Measurements from ENCODE around the gene DDX20. TPM values are rescaled to one million over a fixed set of nuclear protein-coding genes. Genes with fewer than 3 reads are reported as not detected.
"Not testable (repeated sequence)": the region's sequence is repeated elsewhere in the genome, so short reads cannot be mapped to it uniquely, and the experiment has no call there.

Gene DDX20
- total and polyA plus RNA-seq, 2 experiments from 2014 or later: 11.5 to 24.2 TPM

GRCh38 chr1:111738133-111738435, 17.6 kb upstream of the DDX20 start:
- in situ Hi-C loops (cut with MboI): no loop called here
- no peak for DNase-seq
- Histone ChIP-seq H3K4me3 (peak overlapping the region; percentile 84), H2AFZ (peak overlapping the region; percentile 83), H3K36me3 (ENCODE audit: low read depth) (no peaks in the 10 kb centered on the region), H3K79me2 (ENCODE audit: insufficient read depth) (no peaks in the 10 kb centered on the region), H3K9me3 (ENCODE audit: low read depth) (no peaks in the 10 kb centered on the region), H3K4me1 (ENCODE audit: insufficient read depth) (peaks cover 15% of the 10 kb centered on the region), H3F3A (ENCODE audit: insufficient read depth) (no peaks in the 10 kb centered on the region), H3K9ac (peak overlapping the region; percentile 76), H4K20me1 (ENCODE audit: insufficient read depth) (no peaks in the 10 kb centered on the region), H3K27ac (no peak overlapping the region), H3K4me2 (ENCODE audit: unreplicated experiment) (peak overlapping the region; percentile 86), H3K27me3 (replicated peaks; ENCODE audit: insufficient read depth) (no peaks in the 10 kb centered on the region), H3K9me2 (ENCODE audit: insufficient read depth) (no peaks in the 10 kb centered on the region)
- WGBS, 2 experiments (ENCODE audit: low coverage in 1 of 2, low lambda C conversion rate in 2 of 2, missing lambda C conversion rate in 2 of 2): 43 to 67% methylated on average over 5 to 9 of the region's 9 CpGs
- TF ChIP-seq EZH2 (IDR thresholded peaks at IDR 0.05; ENCODE audit: insufficient read depth, poor library complexity, severe bottlenecking): no peak
- no peak for TF ChIP-seq EZH2phosphoT487 (IDR thresholded peaks at IDR 0.05; ENCODE audit: insufficient read depth, low read depth)

DNA sequence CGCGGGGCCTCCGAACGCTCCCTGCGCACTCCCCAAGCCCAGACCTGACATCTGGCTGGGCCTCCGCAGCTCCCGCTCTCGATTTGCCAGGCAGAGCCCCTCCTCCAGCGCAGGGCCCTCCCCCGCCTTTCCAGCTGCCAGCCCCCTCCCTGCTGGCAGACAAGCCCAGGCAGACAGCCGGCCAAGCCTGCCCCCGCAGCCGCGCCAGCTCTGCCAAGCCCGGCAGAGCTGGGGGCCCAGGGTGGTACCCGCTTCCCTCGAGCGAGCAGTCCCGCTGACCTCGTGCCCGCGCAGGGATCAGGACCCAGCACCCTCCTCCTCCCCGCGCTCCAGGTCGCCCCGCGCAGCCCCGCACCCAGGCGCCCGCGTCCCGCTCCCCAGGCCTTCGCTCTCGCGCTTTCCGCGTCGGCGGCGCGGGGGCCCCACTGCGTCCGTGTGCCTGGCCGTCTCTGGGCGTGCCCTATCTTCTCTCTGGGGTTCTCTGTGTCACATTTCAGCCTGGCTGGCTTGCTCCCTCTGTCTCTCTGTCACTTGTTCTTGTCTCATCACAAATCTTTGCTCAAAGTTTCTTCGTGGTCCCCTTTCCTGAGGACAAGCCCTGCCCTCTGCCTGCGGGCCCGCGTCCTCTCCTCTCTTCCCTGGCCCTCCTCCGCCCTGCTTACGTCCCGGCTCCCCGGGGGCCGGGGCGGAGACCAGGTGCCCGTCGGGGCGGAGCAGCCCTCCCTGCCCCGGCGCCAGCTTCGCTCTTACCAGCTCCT, 17.1 kb upstream of the DDX20 start:
- Histone ChIP-seq H3K4me1 (ENCODE audit: insufficient read depth) (peaks cover 15% of the 10 kb centered on the region), H3K9me2 (ENCODE audit: insufficient read depth) (no peaks in the 10 kb centered on the region), H3K36me3 (ENCODE audit: low read depth) (no peaks in the 10 kb centered on the region), H3K9ac (peak overlapping the region; percentile 76), H3K27ac (peak overlapping the region; percentile 65), H3K4me3 (peak overlapping the region; percentile 84), H3F3A (ENCODE audit: insufficient read depth) (0 out of 2 replicates have a peak, but pooled peaks cover under 1% of the 10 kb centered on the region), H2AFZ (peak overlapping the region; percentile 83), H4K20me1 (ENCODE audit: insufficient read depth) (no peaks in the 10 kb centered on the region), H3K79me2 (ENCODE audit: insufficient read depth) (no peaks in the 10 kb centered on the region), H3K4me2 (ENCODE audit: unreplicated experiment) (peak overlapping the region; percentile 86), H3K9me3 (ENCODE audit: low read depth) (no peaks in the 10 kb centered on the region), H3K27me3 (replicated peaks; ENCODE audit: insufficient read depth) (no peaks in the 10 kb centered on the region)
- TF ChIP-seq EZH2 (IDR thresholded peaks at IDR 0.05; ENCODE audit: insufficient read depth, poor library complexity, severe bottlenecking): no peak
- no peak for TF ChIP-seq EZH2phosphoT487 (IDR thresholded peaks at IDR 0.05; ENCODE audit: insufficient read depth, low read depth)
- in situ Hi-C loops (cut with MboI): no loop called here
- WGBS, 2 experiments (ENCODE audit: low coverage in 1 of 2, low lambda C conversion rate in 2 of 2, missing lambda C conversion rate in 2 of 2): 1 to 2% methylated on average over 51 to 56 of the region's 61 CpGs
- peak; percentile 80 for DNase-seq

DNA sequence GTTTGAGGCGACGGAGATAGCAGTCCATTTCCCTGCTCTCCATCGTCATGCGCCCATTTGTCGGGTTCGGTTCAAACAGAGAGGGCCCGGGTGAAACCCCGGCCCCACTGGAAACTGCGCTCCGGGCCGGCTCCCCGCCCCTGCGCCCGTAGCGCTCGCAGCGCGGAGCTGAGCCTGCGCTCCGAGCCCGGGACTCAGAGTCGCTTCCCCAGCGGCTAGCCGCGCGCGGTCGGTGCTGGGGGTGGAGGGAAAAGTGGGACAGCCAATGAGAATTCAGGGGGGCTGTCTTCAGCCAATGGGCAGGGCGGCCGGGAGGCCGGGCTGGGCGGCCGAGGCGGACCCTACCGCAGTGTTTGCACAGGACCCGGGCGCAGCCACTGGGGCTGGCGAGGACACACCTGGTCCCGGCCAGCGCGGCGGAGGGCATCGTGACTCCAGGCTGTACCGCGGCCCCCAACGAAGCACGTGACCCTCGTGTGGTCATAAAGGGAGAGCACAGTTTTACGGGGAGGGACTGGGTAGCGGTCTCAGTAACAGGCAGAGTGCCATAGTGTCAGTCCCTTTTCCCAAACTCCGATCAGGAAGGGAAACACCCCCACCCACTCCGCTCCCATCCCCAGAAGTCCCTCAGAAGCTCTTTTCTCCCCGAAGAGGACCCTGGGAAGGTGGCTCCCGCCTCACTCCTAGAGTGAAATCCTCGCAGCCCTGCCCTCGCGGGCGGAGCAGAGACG, 16.3 kb upstream of the DDX20 start, which contains the start of gene INKA2:
INKA2 (minus strand) TSS at position 202 of the 731 bp plus-strand sequence; CDS start at position 49, 153 bp downstream.
- DNase-seq: peak; percentile 88
- no peaks in the 10 kb centered on the region for H3K79me2 ChIP-seq (ENCODE audit: insufficient read depth)
- 1% methylated on average over 46 to 59 of the region's 59 CpGs for WGBS, 2 experiments (ENCODE audit: low coverage in 1 of 2, low lambda C conversion rate in 2 of 2, missing lambda C conversion rate in 2 of 2)

DNA sequence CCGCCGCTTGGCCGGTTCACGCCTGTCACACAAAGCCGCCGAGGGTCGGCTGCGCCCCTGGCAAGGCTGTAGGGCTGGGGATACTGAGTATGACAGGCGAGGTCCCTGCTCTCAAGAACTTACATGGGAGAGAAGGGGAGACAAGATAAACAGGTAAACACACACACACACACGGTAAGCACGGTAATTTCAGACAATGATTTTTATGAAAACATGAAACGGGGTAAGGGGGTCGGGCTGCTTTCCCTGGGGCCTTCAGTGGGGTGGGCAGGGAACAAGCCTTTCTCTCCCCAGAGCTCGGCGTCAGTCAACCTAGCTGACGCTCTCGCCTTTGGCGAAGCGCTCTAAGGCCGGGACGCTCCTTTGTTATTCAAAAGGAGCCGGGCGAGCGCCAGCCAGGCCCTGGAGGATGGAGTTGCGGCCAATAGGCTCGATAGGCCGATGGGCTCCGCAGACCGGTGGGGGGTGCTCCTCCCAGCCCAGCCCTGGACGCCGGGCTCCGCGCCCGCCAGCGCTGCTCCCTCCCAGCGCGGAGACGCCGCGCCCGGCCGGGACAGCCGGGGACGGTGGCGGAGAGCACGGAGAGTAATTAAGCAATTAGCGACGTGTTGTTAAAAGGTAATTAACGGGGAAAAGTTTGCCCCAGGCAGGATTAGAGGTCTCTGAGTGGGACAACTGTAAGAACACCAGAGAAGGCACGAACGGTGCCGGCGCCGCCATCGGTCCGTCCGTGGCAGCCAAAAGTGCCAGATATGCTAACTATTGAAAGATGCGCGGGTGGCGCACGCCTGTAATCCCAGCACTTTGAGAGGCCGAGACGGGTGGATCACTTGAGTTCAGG, 15.6 kb upstream of the DDX20 start:
- H4K20me1 ChIP-seq (ENCODE audit: insufficient read depth): no peaks in the 10 kb centered on the region
- peaks cover 6% of the 10 kb centered on the region; the same call in 1 of the 2 replicates for H3F3A ChIP-seq (ENCODE audit: insufficient read depth)
- TF ChIP-seq EZH2 (IDR thresholded peaks at IDR 0.05; ENCODE audit: insufficient read depth, poor library complexity, severe bottlenecking) (no peak), EZH2phosphoT487 (IDR thresholded peaks at IDR 0.05; ENCODE audit: insufficient read depth, low read depth) (no peak)
- H2AFZ ChIP-seq: peak overlapping the region; percentile 83
- in situ Hi-C loops (cut with MboI): no loop called here
- H3K4me3 ChIP-seq: peak overlapping the region; percentile 84
- no peaks in the 10 kb centered on the region for H3K27me3 ChIP-seq (replicated peaks; ENCODE audit: insufficient read depth)
- H3K9me2 ChIP-seq (ENCODE audit: insufficient read depth): no peaks in the 10 kb centered on the region
- H3K4me2 ChIP-seq (ENCODE audit: unreplicated experiment): peak overlapping the region; percentile 86
- H3K27ac ChIP-seq: peak overlapping the region; percentile 65
- H3K36me3 ChIP-seq (ENCODE audit: low read depth): no peaks in the 10 kb centered on the region
- H3K9ac ChIP-seq: peak overlapping the region; percentile 76
- H3K4me1 ChIP-seq (ENCODE audit: insufficient read depth): peaks cover 17% of the 10 kb centered on the region
- no peaks in the 10 kb centered on the region for H3K9me3 ChIP-seq (ENCODE audit: low read depth)
- WGBS, 2 experiments (ENCODE audit: low coverage in 1 of 2, low lambda C conversion rate in 2 of 2, missing lambda C conversion rate in 2 of 2): 2 to 3% methylated on average over 56 to 57 of the region's 63 CpGs
- DNase-seq: peak; percentile 88
- no peaks in the 10 kb centered on the region for H3K79me2 ChIP-seq (ENCODE audit: insufficient read depth)

More for the DNA sequence above, 16.3 kb upstream of the DDX20 start, which contains the start of gene INKA2:
- H3F3A ChIP-seq (ENCODE audit: insufficient read depth): peaks cover 6% of the 10 kb centered on the region; the same call in 1 of the 2 replicates
- TF ChIP-seq EZH2 (IDR thresholded peaks at IDR 0.05; ENCODE audit: insufficient read depth, poor library complexity, severe bottlenecking) (no peak), EZH2phosphoT487 (IDR thresholded peaks at IDR 0.05; ENCODE audit: insufficient read depth, low read depth) (no peak)
- H2AFZ ChIP-seq: peak within 1 kb of the TSS; percentile 83
- in situ Hi-C loops (cut with MboI): no loop called here
- peak within 1 kb of the TSS; percentile 84 for H3K4me3 ChIP-seq
- H3K4me1 ChIP-seq (ENCODE audit: insufficient read depth): peaks cover 17% of the 10 kb centered on the region
- no peaks in the 10 kb centered on the region for H3K36me3 ChIP-seq (ENCODE audit: low read depth)
- no peaks in the 10 kb centered on the region for H3K9me2 ChIP-seq (ENCODE audit: insufficient read depth)
- H3K9ac ChIP-seq: peak within 1 kb of the TSS; percentile 76
- no peaks in the 10 kb centered on the region for H4K20me1 ChIP-seq (ENCODE audit: insufficient read depth)
- H3K27ac ChIP-seq: peak within 1 kb of the TSS; percentile 65
- peak within 1 kb of the TSS; percentile 86 for H3K4me2 ChIP-seq (ENCODE audit: unreplicated experiment)
- no peaks in the 10 kb centered on the region for H3K9me3 ChIP-seq (ENCODE audit: low read depth)
- H3K27me3 ChIP-seq (replicated peaks; ENCODE audit: insufficient read depth): no peaks in the 10 kb centered on the region

GRCh38 chr1:111742292-111742691, 13.4 kb upstream of the DDX20 start:
- WGBS, 2 experiments (ENCODE audit: low coverage in 1 of 2, low lambda C conversion rate in 2 of 2, missing lambda C conversion rate in 2 of 2): 95 to 96% methylated on average over 14 of the region's 14 CpGs
- peaks cover 32% of the 10 kb centered on the region for H3K4me1 ChIP-seq (ENCODE audit: insufficient read depth)

More at GRCh38 chr1:111742292-111742691, 13.4 kb upstream of the DDX20 start:
- in situ Hi-C loops (cut with MboI); H3K27ac ChIP-seq; H3K4me3 ChIP-seq; H4K20me1 ChIP-seq (ENCODE audit: insufficient read depth); H3K9me2 ChIP-seq (ENCODE audit: insufficient read depth); H3K79me2 ChIP-seq (ENCODE audit: insufficient read depth); H2AFZ ChIP-seq; H3K9me3 ChIP-seq (ENCODE audit: low read depth); H3K4me2 ChIP-seq (ENCODE audit: unreplicated experiment); DNase-seq; H3K27me3 ChIP-seq (replicated peaks; ENCODE audit: insufficient read depth); H3K36me3 ChIP-seq (ENCODE audit: low read depth); H3K9ac ChIP-seq: not testable (repeated sequence)
- peaks cover 16% of the 10 kb centered on the region for H3F3A ChIP-seq (ENCODE audit: insufficient read depth)
